Hematopoietic multipotent progenitor cell treated with erythropoietin and hydrocortisone succinate and interleukin-3 and kit ligand, for 15 days (in vitro differentiated cells): ENCODE results near the gene ZNF431.
"Not testable (repeated sequence)": the region's sequence is repeated elsewhere in the genome, so short reads cannot be mapped to it uniquely, and the experiment has no call there.

Experiments
- DNase-seq: peaks from one replicate; pipeline ENCODE4 v3.0.0-alpha.2; 2015; ENCODE audit warnings: low spot score

Gene ZNF431

GRCh38 chr19:21147540-21147939, 5.7 kb downstream of the ZNF431 start:
- no peak for DNase-seq

- no peak for DNase-seq
Measured at GRCh38 chr19:21148681-21149080, 6.8 kb downstream of the ZNF431 start.

GRCh38 chr19:21149877-21150276, 8.0 kb downstream of the ZNF431 start:
- no peak for DNase-seq

- DNase-seq: no peak
Measured at GRCh38 chr19:21151460-21151859, 9.6 kb downstream of the ZNF431 start.

GRCh38 chr19:21158523-21159135, 16.8 kb downstream of the ZNF431 start:
- DNase-seq: no peak

- no peak for DNase-seq
Measured at GRCh38 chr19:21164541-21164940, 22.7 kb downstream of the ZNF431 start.

- no peak for DNase-seq
Measured at GRCh38 chr19:21166436-21166835, 24.6 kb downstream of the ZNF431 start.

GRCh38 chr19:21197590-21198295, 55.9 kb downstream of the ZNF431 start:
- no peak for DNase-seq

GRCh38 chr19:21202865-21203494, 61.1 kb downstream of the ZNF431 start:
- DNase-seq: peak; percentile 20

- DNase-seq: no peak
Measured at GRCh38 chr19:21210037-21210621, 68.3 kb downstream of the ZNF431 start.

- no peak for DNase-seq
Measured at GRCh38 chr19:21221693-21222092, 79.9 kb downstream of the ZNF431 start.

GRCh38 chr19:21229938-21230337, 88.1 kb downstream of the ZNF431 start:
- DNase-seq: not testable (repeated sequence)

GRCh38 chr19:21233691-21234090, 91.9 kb downstream of the ZNF431 start:
- no peak for DNase-seq

- DNase-seq: not testable (repeated sequence)
Measured at GRCh38 chr19:21236751-21237150, 94.9 kb downstream of the ZNF431 start.

- DNase-seq: no peak
Measured at GRCh38 chr19:21238670-21239069, 96.8 kb downstream of the ZNF431 start.
